Stimulated activated CD4-positive, alpha-beta T cell treated with anti-CD3 and anti-CD28 coated beads, Interleukin-12 subunit alpha, Interleukin-12 subunit beta, amount 100 ng/mL, for 4 hours (primary cell): ENCODE measurements around the gene HDDC2.

Source experiments
- DNase-seq: peaks from one replicate; pipeline ENCODE4 v3.0.0-alpha.2; 2020

The HDDC2 gene

GRCh38 chr6:125268765-125269164 is 33.0 kb downstream of the HDDC2 start:
- no peak for DNase-seq

- DNase-seq, result no peak
Measured at GRCh38 chr6:125267806-125268523, 33.8 kb downstream of the HDDC2 start.

DNA sequence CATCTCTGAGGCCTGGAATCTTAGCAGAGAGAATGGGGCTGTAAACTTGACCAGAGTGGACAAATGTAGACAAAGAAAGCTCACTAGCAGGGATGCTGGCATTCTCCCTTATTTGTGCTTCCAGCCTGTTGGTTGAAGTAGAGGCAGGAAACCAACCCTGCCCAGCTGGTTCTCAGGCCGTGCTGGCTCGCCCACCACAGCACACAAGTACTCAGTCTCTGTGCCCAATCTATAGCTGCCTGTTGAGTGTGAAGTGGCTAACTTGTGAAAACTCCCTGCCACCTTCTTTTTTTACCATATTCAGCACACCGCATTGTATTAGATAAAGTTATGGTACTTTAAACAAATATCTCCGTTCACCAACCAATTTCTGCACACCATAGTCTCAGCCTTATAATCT is 37.3 kb downstream of the HDDC2 start:
- DNase-seq, result no peak

- no peak for DNase-seq
Measured at GRCh38 chr6:125262016-125263013, 39.5 kb downstream of the HDDC2 start.

DNA sequence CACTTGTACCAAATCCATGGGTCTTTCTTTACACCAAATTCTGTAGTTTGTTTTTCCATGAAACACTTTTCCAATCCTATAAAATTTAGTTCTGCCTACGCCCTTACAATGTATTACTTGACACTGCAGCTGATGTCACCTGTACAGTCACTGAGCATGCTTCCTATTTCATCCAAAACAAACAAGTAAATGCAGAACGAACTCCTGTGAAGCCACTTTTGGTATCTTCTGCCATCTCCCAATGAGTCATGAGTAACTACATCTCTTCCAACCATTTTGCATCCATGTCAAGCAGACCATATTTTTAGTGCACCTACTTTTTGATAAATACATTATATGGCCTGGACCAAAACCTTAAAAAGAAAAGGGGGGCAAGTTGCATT is 42.4 kb downstream of the HDDC2 start:
- no peak for DNase-seq

- DNase-seq, result no peak
Measured at GRCh38 chr6:125258651-125259353, 43.0 kb downstream of the HDDC2 start.

DNA sequence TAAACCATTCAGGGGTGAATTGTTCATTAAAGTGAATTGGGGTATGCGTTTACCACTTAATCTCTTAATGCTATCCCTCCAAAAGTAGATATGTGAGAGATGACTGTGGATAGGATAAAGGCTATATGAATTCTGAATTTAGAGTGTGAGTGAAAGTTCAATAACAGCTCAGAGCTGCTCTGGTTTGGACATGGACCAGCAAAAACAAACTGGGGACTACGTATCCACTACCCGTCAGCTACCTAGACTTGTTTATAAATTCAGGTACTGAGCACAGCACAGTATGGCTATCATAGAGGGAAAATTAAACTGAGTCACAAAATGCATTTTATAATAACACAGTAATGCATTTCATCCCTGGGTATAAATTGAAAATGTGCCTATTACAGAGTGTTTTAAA is 44.4 kb downstream of the HDDC2 start:
- DNase-seq, result no peak

DNA sequence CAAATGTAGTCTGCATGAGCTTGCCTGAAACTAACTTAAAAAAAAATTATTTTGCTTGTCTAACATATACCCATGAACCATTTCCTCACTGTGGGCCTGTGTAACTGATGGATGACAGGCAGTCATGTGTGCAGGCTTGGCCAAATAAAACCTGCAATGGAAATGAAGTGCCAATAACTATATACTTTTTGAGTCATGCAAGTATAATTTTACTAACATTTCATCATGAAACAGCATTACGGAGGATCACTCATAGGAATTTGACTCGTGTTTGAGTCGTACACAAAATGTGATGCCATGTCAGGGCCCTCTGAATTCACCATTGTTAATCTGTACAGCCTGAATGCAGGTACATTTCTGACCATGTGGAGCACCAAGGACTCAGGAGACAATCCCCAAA is 46.6 kb downstream of the HDDC2 start:
- DNase-seq, result no peak

DNA sequence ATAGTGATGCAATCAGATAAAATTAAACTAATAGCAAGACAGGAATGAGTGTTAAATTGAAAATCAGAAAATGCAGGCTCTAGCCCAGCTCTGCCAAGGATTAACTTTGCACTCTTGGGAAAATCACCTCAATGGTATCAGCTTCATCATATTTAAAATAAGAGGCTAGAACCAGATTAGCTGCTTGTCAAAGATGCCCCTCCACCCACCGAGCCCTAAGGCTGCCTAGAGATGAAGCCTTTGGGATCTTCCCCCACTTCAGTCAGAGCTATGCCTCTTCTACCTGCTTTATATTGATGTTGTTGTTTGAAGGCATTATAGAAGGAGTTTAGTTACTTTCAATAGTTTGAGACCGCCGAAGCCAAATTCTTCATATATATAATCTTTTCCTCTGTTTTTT is 47.4 kb downstream of the HDDC2 start:
- DNase-seq, result no peak

DNA sequence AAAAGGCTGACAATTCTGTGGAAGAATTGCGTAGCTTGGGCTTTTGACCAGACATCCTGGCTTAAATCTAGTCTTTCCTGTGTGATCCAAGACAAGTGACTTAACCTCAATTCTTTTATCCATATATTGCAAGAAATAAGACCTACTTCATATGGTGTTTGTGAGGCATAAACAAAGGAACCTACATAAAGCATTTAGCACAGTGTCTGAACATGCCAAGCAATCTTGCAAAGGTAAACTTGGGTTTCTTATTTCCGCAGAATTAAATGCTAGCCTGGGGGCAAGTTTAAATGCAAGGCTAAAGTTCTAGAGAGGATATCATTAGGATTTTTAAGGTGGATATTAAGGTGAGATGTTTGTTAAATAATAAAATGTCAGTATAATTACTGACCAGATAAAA is 47.9 kb downstream of the HDDC2 start:
- DNase-seq, result no peak

DNA sequence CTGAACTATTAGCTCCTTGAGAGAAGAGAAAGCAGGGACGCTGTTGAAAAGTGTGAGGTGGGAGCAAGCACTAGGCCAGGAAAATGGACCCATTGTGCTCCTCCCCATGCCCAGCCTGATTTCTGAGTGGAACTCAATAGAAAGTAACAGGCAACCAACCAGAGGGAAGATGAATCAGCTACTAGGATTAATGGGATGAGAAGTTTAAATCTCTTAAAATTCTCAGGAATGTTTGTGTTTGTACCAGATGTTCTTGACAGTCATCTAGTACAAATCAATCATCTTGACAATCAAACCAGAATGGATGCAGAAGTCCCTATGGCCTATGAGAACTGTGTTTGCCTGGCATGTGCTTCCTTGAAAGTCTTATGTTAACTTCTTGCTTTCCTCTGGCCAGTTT is 48.9 kb downstream of the HDDC2 start:
- no peak for DNase-seq

DNA sequence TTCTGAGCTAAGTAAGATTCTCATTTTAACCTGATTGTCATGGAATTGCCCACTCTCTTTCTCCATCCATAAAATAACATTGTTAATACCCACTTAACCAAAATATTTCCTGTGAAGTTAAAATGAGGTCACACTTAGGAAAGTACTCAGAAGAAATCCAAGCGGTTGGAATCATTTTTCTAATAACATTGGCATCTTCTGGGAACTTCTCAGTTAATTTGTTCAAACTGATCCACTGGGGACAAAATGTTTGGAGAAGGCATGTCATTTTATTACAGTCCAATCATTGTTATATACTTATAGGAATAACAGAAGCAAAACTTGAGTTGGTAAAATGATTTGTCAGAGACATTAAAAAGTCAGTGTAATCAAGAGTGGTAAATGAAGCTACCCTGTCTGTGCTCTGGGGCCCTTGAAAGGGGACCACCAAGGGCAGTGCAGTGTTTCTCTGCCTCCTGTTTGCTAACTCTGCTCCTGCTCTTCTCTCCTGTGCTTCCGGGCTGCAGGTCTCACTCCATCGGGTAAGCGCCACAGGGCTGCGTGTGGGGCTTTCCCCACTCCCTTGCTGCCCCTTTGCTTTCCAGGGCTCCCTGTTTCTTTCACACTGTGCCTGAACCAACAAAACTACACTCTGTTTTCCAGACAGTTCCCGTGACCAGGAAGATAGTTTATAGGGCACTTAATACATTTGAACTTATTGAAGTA is 50.1 kb downstream of the HDDC2 start:
- no peak for DNase-seq

- no peak for DNase-seq
Measured at GRCh38 chr6:125250511-125250910, 51.3 kb downstream of the HDDC2 start.

- no peak for DNase-seq
Measured at GRCh38 chr6:125248136-125248535, 53.6 kb downstream of the HDDC2 start.

DNA sequence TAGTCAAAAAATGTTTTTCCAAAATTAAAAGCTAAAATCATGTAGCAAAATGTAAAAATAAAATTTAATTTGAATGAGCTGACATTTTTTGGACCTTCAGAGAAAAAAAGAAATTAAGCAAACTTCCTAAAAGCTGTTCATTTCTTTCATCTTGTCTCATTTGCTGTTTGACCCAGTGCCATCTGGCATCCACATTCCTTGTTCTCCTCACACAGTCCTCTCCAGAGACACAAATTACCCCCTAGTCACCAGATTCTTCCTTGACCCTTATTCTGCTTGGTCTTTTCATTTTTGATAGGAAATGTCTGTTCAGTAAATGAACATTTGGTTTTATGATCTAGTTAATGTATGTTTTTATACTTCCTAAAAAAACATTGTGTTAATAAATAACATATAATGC is 55.2 kb downstream of the HDDC2 start:
- DNase-seq, result no peak

DNA sequence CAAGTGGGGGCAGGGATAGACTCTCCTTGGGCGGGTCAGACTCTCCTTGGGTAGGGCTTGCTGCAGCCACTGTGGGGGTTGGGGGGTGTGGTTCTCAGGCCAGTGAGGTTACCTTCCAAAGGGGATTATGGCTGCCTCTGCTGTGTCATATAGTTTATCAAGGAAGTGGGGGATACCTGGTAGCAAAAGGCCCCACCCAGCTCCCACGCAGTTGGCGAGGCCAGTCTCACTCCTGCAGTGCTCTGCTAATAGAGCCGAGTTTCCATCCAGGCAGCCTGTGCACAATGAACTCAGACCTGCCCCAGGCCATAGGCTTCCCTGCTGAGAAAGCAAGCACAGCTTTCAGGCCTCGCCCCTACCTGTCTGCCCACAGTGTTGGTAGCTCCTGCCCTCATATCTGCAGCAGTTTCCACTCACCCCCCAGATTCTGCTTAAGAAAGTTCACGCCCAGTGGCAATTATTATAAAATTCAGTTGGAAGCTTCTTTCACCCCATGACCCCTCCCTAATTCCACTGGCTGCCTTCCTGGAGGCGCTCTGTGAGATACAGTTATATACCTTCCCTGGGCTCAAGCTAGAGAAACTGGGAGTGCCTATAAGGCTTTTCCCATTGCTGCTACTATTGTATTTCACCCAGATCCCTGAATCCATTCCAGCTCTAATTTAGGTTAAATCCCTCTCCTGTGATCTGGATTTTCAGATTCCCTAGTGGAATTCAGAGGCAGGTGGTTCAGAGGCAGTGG is 56.1 kb downstream of the HDDC2 start:
- DNase-seq, result no peak

DNA sequence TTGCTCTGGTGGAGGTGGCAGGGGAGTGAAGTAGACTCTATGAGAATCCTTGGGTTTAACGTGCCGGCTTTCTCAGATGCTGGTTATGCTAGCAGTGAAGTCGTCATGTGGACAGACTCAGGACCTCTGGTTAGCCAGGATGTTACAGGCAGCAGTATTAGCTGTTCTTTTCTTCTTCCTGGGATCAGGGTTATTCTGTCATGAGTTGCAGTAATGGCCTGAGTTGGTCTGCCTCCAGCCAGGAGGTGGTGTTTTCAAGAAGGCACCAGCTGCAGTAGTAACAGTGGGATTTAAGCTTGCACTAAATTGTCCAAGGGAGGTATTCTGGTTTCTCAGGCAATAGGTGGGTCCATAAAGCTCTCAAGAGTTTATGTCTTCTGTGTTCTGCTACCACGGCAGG is 56.7 kb downstream of the HDDC2 start:
- DNase-seq, result no peak

- DNase-seq, result no peak
Measured at GRCh38 chr6:125237764-125238163, 64.0 kb downstream of the HDDC2 start.

GRCh38 chr6:125236536-125237327 is 65.0 kb downstream of the HDDC2 start:
- DNase-seq, result no peak

DNA sequence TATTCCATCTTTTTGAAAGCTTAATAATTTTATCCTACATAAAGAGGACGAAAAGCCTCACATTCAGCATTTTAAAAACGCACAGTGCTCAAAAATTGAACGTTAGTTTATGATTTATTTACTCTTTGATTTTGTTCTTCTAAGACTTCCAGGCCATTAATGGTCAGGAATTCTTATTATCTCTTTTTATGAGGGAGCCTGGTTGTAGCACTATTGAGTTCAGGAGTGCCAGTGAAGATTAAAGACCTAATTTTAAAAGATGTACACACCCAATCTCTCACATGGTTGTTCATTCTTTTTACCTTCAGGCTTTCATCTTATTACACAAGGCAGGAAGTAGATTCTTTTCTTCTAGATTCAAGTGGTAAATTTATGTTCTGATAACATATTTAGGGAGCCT is 68.6 kb downstream of the HDDC2 start:
- DNase-seq, result no peak

DNA sequence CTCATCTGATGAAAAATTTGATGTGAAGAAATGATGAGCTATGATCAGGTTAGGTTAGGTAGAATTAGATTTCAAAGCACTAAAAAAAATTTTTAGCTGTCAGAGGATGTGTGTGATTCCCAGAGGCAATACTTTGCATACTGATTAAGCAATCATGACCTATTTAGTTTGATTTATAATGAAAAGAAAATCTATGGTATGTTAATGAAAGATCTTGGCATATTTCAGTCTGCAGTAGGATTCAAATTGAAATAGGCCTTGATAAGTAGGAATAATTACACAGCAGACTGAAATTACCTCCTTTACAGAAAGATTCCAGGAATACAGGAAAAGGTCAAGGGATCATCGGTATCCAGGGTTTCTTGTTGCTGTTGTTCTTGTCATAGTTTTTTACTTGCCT is 69.3 kb downstream of the HDDC2 start:
- no peak for DNase-seq
